Right lobe of liver (tissue), 6 donors: ENCODE data around the gene RNU6-8. TPM values are rescaled to one million over a fixed set of nuclear protein-coding genes. Genes with fewer than 3 reads are reported as not detected.

ENCODE experiments used
- ATAC-seq, 4 donors: fragments of 200-7000 bp; cut with Tn5 transposase; one replicate each; pipeline ENCODE4 v1.9.1; 2020; ENCODE audit warnings: mild to moderate bottlenecking in 4 of 4, moderate library complexity in 4 of 4
- DNase-seq, 3 donors: peaks; one replicate each; pipeline ENCODE4 v3.0.0-alpha.2; 2020
- H3K27ac ChIP-seq, 3 donors: fragments of 200-600 bp; one replicate each; pipeline ENCODE4 v1.8.0; 2022
- H3K27me3 ChIP-seq, 2 donors: fragments of 200-600 bp; one replicate each; pipeline ENCODE4 v1.8.0; 2022
- H3K36me3 ChIP-seq, 4 donors: fragments of 200-600 bp; sonication (generic) in 1 of 4; one replicate each; pipeline versions ENCODE4 v1.5.1 to v1.8.0; 2017 to 2022; ENCODE audit warnings: control low read depth in 1 of 4
- H3K4me1 ChIP-seq, 4 donors: fragments of 200-600 bp; sonication (generic) in 1 of 4; one replicate each; pipeline versions ENCODE4 v1.5.1 to v1.8.0; 2017 to 2022; ENCODE audit warnings: control low read depth in 1 of 4
- H3K4me3 ChIP-seq, 3 donors: fragments of 200-600 bp; one replicate each; pipeline ENCODE4 v1.8.0; 2022
- H3K9me3 ChIP-seq, 4 donors: fragments of 200-600 bp; sonication (generic) in 1 of 4; one replicate each; pipeline versions ENCODE4 v1.5.1 to v1.8.0; 2017 to 2022; ENCODE audit warnings: control low read depth in 1 of 4
- POLR2A ChIP-seq: fragments of 450-650 bp; IDR thresholded peaks from one replicate; pipeline ENCODE4 v1.6.1; 2017; ENCODE audit warnings: antibody characterized with exemption, mild to moderate bottlenecking
- WGBS: methylation state at CpG from one replicate; pipeline ENCODE4 v1.1.6; 2018; ENCODE audit warnings: low coverage, low lambda C conversion rate; ENCODE audit not compliant: insufficient coverage; ENCODE audit errors: missing lambda C conversion rate; 5-methylcytosine and 5-hydroxymethylcytosine counted together
- intact Hi-C, 2 donors: fragments of 100-400 bp; cut with DNase I; formaldehyde crosslinking; loops; one replicate each; pipeline versions ENCODE4 v1.11.2 to v1.14.1; 2022
- total RNA-seq, 6 experiments: library from RNA; depleted of rRNA in 2 of 6; stranded (reverse); fragments of >200 nt in 2 of 6; fragmentation: NEBNext Ultra II Directional in 3 of 6; extraction: Animal tissue kit (Norgen Biotek cat#: 25700) in 3 of 6; gene quantifications; one replicate each; pipeline versions ENCODE4 v1.1.0 to v1.2.4, GENCODE V29; 2016 to 2023
- TF ChIP-seq, protein P1 (sequence below), 4 donors: fragments of 200-600 bp in 3 of 4; fragments of 450-650 bp in 1 of 4; IDR thresholded peaks; one replicate each; pipeline versions ENCODE4 v1.5.1 to v1.8.0; 2016 to 2022; ENCODE audit warnings: antibody characterized with exemption in 4 of 4, mild to moderate bottlenecking in 2 of 4
- donor health status: DM: no; HTN: yes; CAD: no.
- donor health status: DM: no; HTN: no; CAD: no.
- donor health status: DM: no; HTN: no; CAD: no.
- donor health status: DM: no; HTN: yes; CAD: no.
- donor health status: DM: no; HTN: yes; CAD: no.

Gene RNU6-8
- total RNA-seq, 6 experiments from 2014 or later: not detected

- intact Hi-C loops: no loop called here
- no peak for DNase-seq
- TF ChIP-seq, protein P1, sequence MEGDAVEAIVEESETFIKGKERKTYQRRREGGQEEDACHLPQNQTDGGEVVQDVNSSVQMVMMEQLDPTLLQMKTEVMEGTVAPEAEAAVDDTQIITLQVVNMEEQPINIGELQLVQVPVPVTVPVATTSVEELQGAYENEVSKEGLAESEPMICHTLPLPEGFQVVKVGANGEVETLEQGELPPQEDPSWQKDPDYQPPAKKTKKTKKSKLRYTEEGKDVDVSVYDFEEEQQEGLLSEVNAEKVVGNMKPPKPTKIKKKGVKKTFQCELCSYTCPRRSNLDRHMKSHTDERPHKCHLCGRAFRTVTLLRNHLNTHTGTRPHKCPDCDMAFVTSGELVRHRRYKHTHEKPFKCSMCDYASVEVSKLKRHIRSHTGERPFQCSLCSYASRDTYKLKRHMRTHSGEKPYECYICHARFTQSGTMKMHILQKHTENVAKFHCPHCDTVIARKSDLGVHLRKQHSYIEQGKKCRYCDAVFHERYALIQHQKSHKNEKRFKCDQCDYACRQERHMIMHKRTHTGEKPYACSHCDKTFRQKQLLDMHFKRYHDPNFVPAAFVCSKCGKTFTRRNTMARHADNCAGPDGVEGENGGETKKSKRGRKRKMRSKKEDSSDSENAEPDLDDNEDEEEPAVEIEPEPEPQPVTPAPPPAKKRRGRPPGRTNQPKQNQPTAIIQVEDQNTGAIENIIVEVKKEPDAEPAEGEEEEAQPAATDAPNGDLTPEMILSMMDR (IDR thresholded peaks at IDR 0.05): no peak
- no peak for TF ChIP-seq POLR2A
- peaks cover 0 to 7% (median 2%) of the 10 kb centered on the region in 4 donors for H3K4me1 ChIP-seq
- H3K27me3 ChIP-seq: no peaks in the 10 kb centered on the region
- no peaks in the 10 kb centered on the region for H3K36me3 ChIP-seq
- H3K27ac ChIP-seq: no peak overlapping the region
- H3K4me3 ChIP-seq: no peak overlapping the region
- no peak for ATAC-seq
- H3K9me3 ChIP-seq: no peaks in the 10 kb centered on the region
- 92% methylated on average over 3 of the region's 3 CpGs for WGBS
Measured at GRCh38 chr14:32205554-32205953, 2.5 kb upstream of the RNU6-8 start.

DNA sequence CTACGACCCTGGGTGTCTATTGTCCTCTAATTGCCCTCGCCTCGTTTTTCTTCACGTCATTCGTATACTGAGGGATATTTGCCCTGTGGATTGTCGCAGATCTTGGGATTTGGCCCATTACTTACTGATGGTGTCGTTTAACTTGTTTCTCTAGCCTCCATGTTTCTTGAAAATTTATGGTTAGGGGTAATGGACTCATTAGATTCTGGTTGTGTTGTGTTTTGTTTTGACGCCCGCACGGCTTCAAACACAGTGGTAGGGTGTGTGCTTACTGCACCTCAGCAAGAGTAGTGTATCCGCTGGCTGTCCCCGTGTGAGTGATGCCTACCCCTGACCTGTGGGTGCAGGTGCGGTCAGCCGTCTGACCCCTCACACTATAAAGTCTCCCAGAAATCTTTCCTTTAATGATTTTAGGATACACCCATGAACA, 874 bp upstream of the RNU6-8 start:
- Histone ChIP-seq H3K27ac (peak overlapping the region; percentile 86 to 96 (median 91)), H3K4me1 (peaks cover 0 to 10% (median 2%) of the 10 kb centered on the region in 4 donors), H3K4me3 (peak overlapping the region; percentile 68 to 84 (median 72)), H3K9me3 (no peaks in the 10 kb centered on the region), H3K27me3 (no peaks in the 10 kb centered on the region), H3K36me3 (no peaks in the 10 kb centered on the region)
- intact Hi-C loops: no loop called here
- peak; percentile 11 to 41 (median 19) for ATAC-seq
- TF ChIP-seq, protein P1 (IDR thresholded peaks at IDR 0.05): no peak
- no peak for TF ChIP-seq POLR2A
- peak in 2 of 3 donors; percentile 42 to 52 for DNase-seq
- WGBS: 0% methylated on average over 14 of the region's 14 CpGs

DNA sequence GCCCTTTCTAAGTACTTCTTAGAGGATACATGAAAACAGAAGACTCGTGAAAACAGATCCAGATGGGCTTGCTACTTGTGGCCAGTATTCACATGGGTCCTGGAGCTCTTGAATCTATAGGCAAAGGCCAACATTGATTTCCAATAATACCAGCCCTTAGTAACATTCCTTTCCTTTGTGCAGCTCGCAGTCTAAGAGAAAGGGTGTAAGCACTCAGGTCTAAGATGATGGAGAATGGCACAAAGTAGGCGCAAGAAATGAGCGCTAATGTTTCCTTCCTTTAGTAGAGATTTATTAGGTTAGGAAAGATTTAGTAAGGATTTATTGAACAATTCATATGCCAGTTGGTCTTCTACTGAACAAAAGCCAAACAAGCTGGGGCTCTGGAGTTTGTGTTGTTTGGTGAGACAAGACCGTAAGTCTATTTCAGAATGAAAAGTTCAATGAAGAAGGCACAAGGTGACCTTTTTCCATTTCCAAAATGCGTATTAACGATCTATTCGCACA, 525 bp downstream of the RNU6-8 start:
- peak overlapping the region; percentile 86 to 96 (median 91) for H3K27ac ChIP-seq

GRCh38 chr14:32201816-32202490, 1.1 kb downstream of the RNU6-8 start, which contains the start of gene RNU6-7:
RNU6-7 (plus strand) TSS chr14:32202045.
- peak in 1 of 3 donors; percentile 29 for DNase-seq
- Histone ChIP-seq H3K36me3 (no peaks in the 10 kb centered on the region), H3K4me1 (peaks cover 0 to 10% (median 2%) of the 10 kb centered on the region in 4 donors), H3K4me3 (peak within 1 kb of the TSS; percentile 68 to 84 (median 72)), H3K27me3 (no peaks in the 10 kb centered on the region), H3K9me3 (no peaks in the 10 kb centered on the region), H3K27ac (peak within 1 kb of the TSS; percentile 89 to 96 (median 91))
- ATAC-seq: peak in 1 of 4 donors; percentile 1
- 4% methylated on average over 21 of the region's 40 CpGs for WGBS
- TF ChIP-seq POLR2A: no peak
- TF ChIP-seq, protein P1 (IDR thresholded peaks at IDR 0.05): no peak
- intact Hi-C loops: no loop called here

More for the DNA sequence above, 525 bp downstream of the RNU6-8 start:
- H3K9me3 ChIP-seq: no peaks in the 10 kb centered on the region
- H3K4me1 ChIP-seq: peaks cover 0 to 10% (median 2%) of the 10 kb centered on the region in 4 donors
- H3K27me3 ChIP-seq: no peaks in the 10 kb centered on the region
- no peak for TF ChIP-seq POLR2A
- TF ChIP-seq, protein P1 (IDR thresholded peaks at IDR 0.05): no peak
- WGBS: 1% methylated on average over 8 of the region's 8 CpGs
- H3K36me3 ChIP-seq: no peaks in the 10 kb centered on the region
- peak overlapping the region; percentile 68 to 84 (median 72) for H3K4me3 ChIP-seq
- DNase-seq: no peak
- intact Hi-C loops: no loop called here
- no peak for ATAC-seq
